PC-9 (cell line): ENCODE data around the gene COL4A1.

Experiments used
- EZH2 ChIP-seq: fragments of 200-600 bp; sonication (generic); IDR thresholded peaks from 2 replicates; pipeline ENCODE4 v1.8.0; 2017; ENCODE audit warnings: antibody characterized with exemption, low read depth
- TF ChIP-seq, protein P1 (sequence below): fragments of 200-600 bp; sonication (generic); conservative IDR thresholded peaks from 2 replicates; pipeline ENCODE4 v1.6.1; 2017; ENCODE audit warnings: mixed run types, antibody characterized with exemption, mild to moderate bottlenecking, moderate library complexity

DNA sequence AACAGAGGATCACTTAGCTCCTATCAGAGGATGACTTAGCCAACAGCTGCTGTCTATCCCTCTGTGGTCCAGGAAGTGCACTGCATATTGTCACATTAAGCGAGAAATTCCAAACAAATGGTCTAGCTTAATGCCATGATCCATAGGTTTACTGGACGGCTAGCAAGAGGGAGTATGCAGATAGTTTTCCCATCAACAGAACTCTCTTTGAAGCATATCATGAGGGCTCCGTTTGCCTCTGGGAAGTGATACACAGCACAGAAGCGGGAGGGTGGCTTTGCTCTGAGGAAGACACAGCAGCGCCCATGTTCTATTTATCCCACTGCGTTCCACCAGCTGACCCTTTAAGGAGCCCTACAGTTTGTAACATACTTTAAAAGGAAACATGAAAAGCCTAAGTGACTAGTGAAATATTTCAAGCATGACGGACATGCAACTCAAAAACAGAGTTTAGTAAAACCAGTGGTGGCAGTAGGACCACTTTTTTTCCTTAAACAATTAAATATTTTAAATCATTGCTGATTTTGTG is 52.7 kb downstream of the COL4A1 start:
- TF ChIP-seq, protein P1, sequence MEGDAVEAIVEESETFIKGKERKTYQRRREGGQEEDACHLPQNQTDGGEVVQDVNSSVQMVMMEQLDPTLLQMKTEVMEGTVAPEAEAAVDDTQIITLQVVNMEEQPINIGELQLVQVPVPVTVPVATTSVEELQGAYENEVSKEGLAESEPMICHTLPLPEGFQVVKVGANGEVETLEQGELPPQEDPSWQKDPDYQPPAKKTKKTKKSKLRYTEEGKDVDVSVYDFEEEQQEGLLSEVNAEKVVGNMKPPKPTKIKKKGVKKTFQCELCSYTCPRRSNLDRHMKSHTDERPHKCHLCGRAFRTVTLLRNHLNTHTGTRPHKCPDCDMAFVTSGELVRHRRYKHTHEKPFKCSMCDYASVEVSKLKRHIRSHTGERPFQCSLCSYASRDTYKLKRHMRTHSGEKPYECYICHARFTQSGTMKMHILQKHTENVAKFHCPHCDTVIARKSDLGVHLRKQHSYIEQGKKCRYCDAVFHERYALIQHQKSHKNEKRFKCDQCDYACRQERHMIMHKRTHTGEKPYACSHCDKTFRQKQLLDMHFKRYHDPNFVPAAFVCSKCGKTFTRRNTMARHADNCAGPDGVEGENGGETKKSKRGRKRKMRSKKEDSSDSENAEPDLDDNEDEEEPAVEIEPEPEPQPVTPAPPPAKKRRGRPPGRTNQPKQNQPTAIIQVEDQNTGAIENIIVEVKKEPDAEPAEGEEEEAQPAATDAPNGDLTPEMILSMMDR = no peak
- no peak for TF ChIP-seq EZH2
